ENCODE results near the gene HOXD12. TPM values are rescaled to one million over a fixed set of nuclear protein-coding genes. Genes with fewer than 3 reads are reported as not detected.

HOXD12 gene
- total RNA-seq, 2 experiments from 2014 or later, result not detected

GRCh38 chr2:176085861-176086771 lies 13.5 kb upstream of the HOXD12 start:
- H3K36me3 Mint-ChIP-seq, result peaks cover 29% of the 10 kb centered on the region
- peaks cover 28% of the 10 kb centered on the region for H3K9me3 Mint-ChIP-seq
- DNase-seq, result no peak
- peaks cover 9% of the 10 kb centered on the region for H3K4me1 Mint-ChIP-seq
- no peak overlapping the region for H3K4me3 Mint-ChIP-seq
- H3K27ac Mint-ChIP-seq, result peak overlapping the region; percentile 58
- H3K27me3 Mint-ChIP-seq, result peaks cover 100% of the 10 kb centered on the region

GRCh38 chr2:176087330-176088047 lies 12.1 kb upstream of the HOXD12 start:
- H3K36me3 Mint-ChIP-seq, result peaks cover 24% of the 10 kb centered on the region
- peaks cover 25% of the 10 kb centered on the region for H3K9me3 Mint-ChIP-seq
- H3K4me3 Mint-ChIP-seq, result no peak overlapping the region
- DNase-seq, result no peak
- peaks cover 12% of the 10 kb centered on the region for H3K4me1 Mint-ChIP-seq
- H3K27ac Mint-ChIP-seq, result no peak overlapping the region
- peaks cover 98% of the 10 kb centered on the region for H3K27me3 Mint-ChIP-seq

GRCh38 chr2:176088048-176088936 lies 11.3 kb upstream of the HOXD12 start:
- Mint-ChIP-seq H3K36me3 (peaks cover 20% of the 10 kb centered on the region), H3K4me3 (peak overlapping the region; percentile 58), H3K27ac (no peak overlapping the region), H3K9me3 (peaks cover 25% of the 10 kb centered on the region), H3K27me3 (peaks cover 94% of the 10 kb centered on the region), H3K4me1 (peaks cover 13% of the 10 kb centered on the region)
- no peak for DNase-seq

GRCh38 chr2:176088937-176089842 lies 10.4 kb upstream of the HOXD12 start:
- H3K27ac Mint-ChIP-seq, result no peak overlapping the region

GRCh38 chr2:176089843-176090395 lies 9.7 kb upstream of the HOXD12 start:
- peaks cover 94% of the 10 kb centered on the region for H3K27me3 Mint-ChIP-seq
- H3K4me1 Mint-ChIP-seq, result peaks cover 18% of the 10 kb centered on the region
- H3K27ac Mint-ChIP-seq, result no peak overlapping the region
- H3K36me3 Mint-ChIP-seq, result peaks cover 10% of the 10 kb centered on the region
- no peak for DNase-seq
- H3K4me3 Mint-ChIP-seq, result no peak overlapping the region
- H3K9me3 Mint-ChIP-seq, result peaks cover 14% of the 10 kb centered on the region

More at GRCh38 chr2:176088937-176089842, 10.4 kb upstream of the HOXD12 start:
- Mint-ChIP-seq H3K9me3 (peaks cover 20% of the 10 kb centered on the region), H3K4me1 (peaks cover 18% of the 10 kb centered on the region), H3K27me3 (peaks cover 94% of the 10 kb centered on the region), H3K36me3 (peaks cover 15% of the 10 kb centered on the region), H3K4me3 (no peak overlapping the region)
- DNase-seq, result no peak

GRCh38 chr2:176090862-176091261 lies 8.7 kb upstream of the HOXD12 start:
- Mint-ChIP-seq H3K4me3 (no peak overlapping the region), H3K27me3 (peaks cover 94% of the 10 kb centered on the region), H3K27ac (no peak overlapping the region), H3K9me3 (peaks cover 12% of the 10 kb centered on the region), H3K4me1 (peaks cover 18% of the 10 kb centered on the region), H3K36me3 (peaks cover 10% of the 10 kb centered on the region)
- DNase-seq, result no peak

- no peak for DNase-seq
- Mint-ChIP-seq H3K9me3 (peaks cover 10% of the 10 kb centered on the region), H3K4me1 (peaks cover 19% of the 10 kb centered on the region), H3K36me3 (peaks cover 10% of the 10 kb centered on the region), H3K27me3 (peaks cover 94% of the 10 kb centered on the region), H3K27ac (peak overlapping the region; percentile 52), H3K4me3 (no peak overlapping the region)
Measured at GRCh38 chr2:176091329-176092258, 8.0 kb upstream of the HOXD12 start.

GRCh38 chr2:176092270-176093144 lies 7.1 kb upstream of the HOXD12 start, which contains the start of gene HOXD13:
TSS of gene HOXD13 (plus strand) at chr2:176092721. CDS start at chr2:176092891, 170 bp downstream.
- Mint-ChIP-seq H3K36me3 (peaks cover 7% of the 10 kb centered on the region), H3K4me3 (no peak within 1 kb of the TSS), H3K27me3 (peaks cover 94% of the 10 kb centered on the region), H3K9me3 (peaks cover 4% of the 10 kb centered on the region), H3K27ac (peak within 1 kb of the TSS; percentile 52), H3K4me1 (peaks cover 25% of the 10 kb centered on the region)
- DNase-seq, result no peak

- peaks cover 5% of the 10 kb centered on the region for H3K36me3 Mint-ChIP-seq
- H3K4me3 Mint-ChIP-seq, result no peak overlapping the region
- H3K27me3 Mint-ChIP-seq, result peaks cover 94% of the 10 kb centered on the region
- peaks cover 3% of the 10 kb centered on the region for H3K9me3 Mint-ChIP-seq
- H3K4me1 Mint-ChIP-seq, result peaks cover 27% of the 10 kb centered on the region
- no peak overlapping the region for H3K27ac Mint-ChIP-seq
- no peak for DNase-seq
Measured at GRCh38 chr2:176093145-176093897, 6.3 kb upstream of the HOXD12 start.

- peaks cover 26% of the 10 kb centered on the region for H3K4me1 Mint-ChIP-seq
- H3K36me3 Mint-ChIP-seq, result peaks cover 4% of the 10 kb centered on the region
- no peak overlapping the region for H3K4me3 Mint-ChIP-seq
- DNase-seq, result no peak
- H3K27ac Mint-ChIP-seq, result no peak overlapping the region
- peaks cover 94% of the 10 kb centered on the region for H3K27me3 Mint-ChIP-seq
- H3K9me3 Mint-ChIP-seq, result peaks cover 3% of the 10 kb centered on the region
Measured at GRCh38 chr2:176093898-176094249, 5.7 kb upstream of the HOXD12 start.

GRCh38 chr2:176094349-176094748 lies 5.2 kb upstream of the HOXD12 start:
- Mint-ChIP-seq H3K4me1 (peaks cover 26% of the 10 kb centered on the region), H3K4me3 (no peak overlapping the region), H3K27me3 (peaks cover 94% of the 10 kb centered on the region), H3K27ac (no peak overlapping the region), H3K36me3 (peaks cover 4% of the 10 kb centered on the region), H3K9me3 (peaks cover 3% of the 10 kb centered on the region)
- DNase-seq, result no peak

Data from activated naive CD8-positive, alpha-beta T cell treated with anti-CD3 and anti-CD28 coated beads for 36 hours (primary cell).